NB4 (cell line): ENCODE results near the gene ROBO1.

ENCODE experiments used
- CTCF ChIP-seq: IDR thresholded peaks from one replicate; pipeline ENCODE4 v1.5.1; 2012; ENCODE audit warnings: low read depth, low read length
- MAX ChIP-seq: IDR thresholded peaks from 2 replicates; pipeline ENCODE4 v1.6.1; 2011; ENCODE audit warnings: low read depth, low read length
- POLR2A ChIP-seq: IDR thresholded peaks from 2 replicates; pipeline ENCODE4 v1.6.1; 2011; ENCODE audit warnings: mild to moderate bottlenecking; ENCODE audit not compliant: insufficient read length; ENCODE audit errors: extremely low read depth

GRCh38 chr3:79211586-79212359 lies 556.0 kb downstream of the ROBO1 start:
- TF ChIP-seq MAX (no peak), CTCF (no peak), POLR2A (no peak)
